NCI-H2171 (cell line): ENCODE results near the gene PCDHGA11.
"Not testable (repeated sequence)": the region's sequence is repeated elsewhere in the genome, so short reads cannot be mapped to it uniquely, and the experiment has no call there.

ENCODE experiments used
- DNase-seq: peaks from one replicate; lab custom pipeline; 2025; lab: John Stamatoyannopoulos, UW

The PCDHGA11 gene

DNA sequence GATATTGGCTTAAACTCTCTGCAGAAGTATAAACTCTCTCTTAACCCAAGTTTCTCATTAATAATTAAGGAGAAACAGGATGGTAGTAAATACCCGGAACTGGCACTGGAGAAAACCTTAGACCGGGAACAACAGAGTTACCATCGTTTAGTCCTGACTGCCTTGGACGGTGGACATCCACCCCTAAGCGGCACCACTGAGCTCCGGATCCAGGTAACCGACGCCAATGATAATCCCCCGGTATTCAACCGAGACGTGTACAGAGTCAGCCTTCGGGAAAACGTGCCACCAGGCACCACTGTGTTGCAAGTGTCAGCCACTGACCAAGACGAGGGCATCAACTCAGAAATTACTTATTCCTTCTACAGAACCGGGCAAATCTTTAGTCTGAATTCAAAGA, 22.2 kb upstream of the PCDHGA11 start:
- DNase-seq: no peak

GRCh38 chr5:141399555-141400258, 21.1 kb upstream of the PCDHGA11 start:
- DNase-seq: no peak

GRCh38 chr5:141402553-141403243, 18.2 kb upstream of the PCDHGA11 start, which contains the start of gene PCDHGA9:
Gene PCDHGA9 (plus strand): TSS chr5:141402778. CDS start chr5:141402953, 175 bp downstream.
- no peak for DNase-seq

- DNase-seq: no peak
Measured at GRCh38 chr5:141403387-141403786, 17.5 kb upstream of the PCDHGA11 start.

GRCh38 chr5:141407790-141408505, 12.9 kb upstream of the PCDHGA11 start, which contains the start of gene PCDHGB6:
Gene PCDHGB6 (plus strand): TSS chr5:141408021. CDS start chr5:141408203, 182 bp downstream.
- not testable (repeated sequence) for DNase-seq

GRCh38 chr5:141409598-141410306, 11.1 kb upstream of the PCDHGA11 start:
- DNase-seq: no peak

DNA sequence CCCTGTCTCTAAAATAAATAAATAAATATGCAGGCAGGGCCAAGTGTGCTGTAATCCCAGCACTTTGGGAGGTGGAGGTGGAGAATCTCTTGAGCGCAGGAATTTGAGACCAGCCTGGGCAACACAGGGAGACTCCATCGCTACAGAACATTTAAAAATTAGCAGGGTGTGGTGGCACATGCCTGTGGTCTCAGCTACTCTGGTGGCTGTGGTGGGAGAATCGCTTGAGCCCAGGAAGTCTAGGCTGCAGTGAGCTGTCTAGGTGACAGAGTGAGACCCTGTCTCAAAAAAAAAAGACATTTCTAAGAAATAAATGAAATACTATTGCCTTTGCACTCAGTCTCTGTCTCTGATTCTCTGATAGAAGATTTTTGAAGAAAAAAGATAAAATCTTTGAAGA, 9.3 kb upstream of the PCDHGA11 start:
- no peak for DNase-seq

DNA sequence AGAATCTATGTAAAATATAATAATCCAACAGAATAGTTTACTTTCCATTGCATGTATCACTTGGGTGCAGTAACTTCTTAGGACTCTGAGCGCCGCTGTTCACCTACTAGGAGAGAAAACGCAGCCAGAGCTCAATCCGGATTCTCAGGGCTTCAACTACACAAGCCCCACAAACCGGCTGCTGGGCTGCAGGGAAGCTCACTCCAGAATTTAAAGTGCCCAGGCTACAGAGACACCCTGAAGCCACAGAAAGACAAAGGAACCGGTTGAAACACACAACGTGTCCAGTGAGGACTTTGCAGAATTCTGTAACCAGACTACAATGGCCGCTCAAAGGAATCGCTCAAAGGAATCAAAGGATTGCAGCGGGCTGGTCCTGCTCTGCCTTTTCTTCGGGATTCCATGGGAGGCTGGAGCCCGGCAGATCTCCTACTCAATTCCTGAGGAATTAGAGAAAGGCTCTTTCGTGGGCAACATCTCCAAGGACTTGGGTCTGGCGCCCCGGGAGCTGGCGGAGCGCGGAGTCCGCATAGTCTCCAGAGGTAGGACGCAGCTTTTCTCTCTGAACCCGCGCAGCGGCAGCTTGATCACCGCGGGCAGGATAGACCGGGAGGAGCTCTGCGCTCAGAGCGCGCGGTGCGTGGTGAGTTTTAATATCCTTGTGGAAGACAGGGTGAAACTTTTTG, 7.9 kb upstream of the PCDHGA11 start, which contains the start of gene PCDHGA10:
Gene PCDHGA10, plus strand, starts transcription at position 134 of the 686 bp plus-strand sequence. Its CDS starts 189 bp downstream, at position 323.
- peak; percentile 47 for DNase-seq

GRCh38 chr5:141413540-141414069, 7.2 kb upstream of the PCDHGA11 start:
- no peak for DNase-seq

- not testable (repeated sequence) for DNase-seq
Measured at GRCh38 chr5:141414548-141415274, 6.1 kb upstream of the PCDHGA11 start.

DNA sequence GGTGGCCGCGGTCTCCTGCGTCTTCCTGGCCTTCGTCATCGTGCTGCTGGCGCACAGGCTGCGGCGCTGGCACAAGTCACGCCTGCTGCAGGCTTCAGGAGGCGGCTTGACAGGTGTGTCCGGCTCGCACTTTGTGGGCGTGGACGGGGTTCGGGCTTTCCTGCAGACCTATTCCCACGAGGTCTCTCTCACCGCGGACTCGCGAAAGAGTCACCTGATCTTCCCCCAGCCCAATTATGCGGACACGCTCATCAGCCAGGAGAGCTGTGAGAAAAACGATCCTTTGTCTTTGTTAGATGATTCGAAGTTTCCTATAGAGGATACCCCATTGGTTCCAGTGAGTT, 5.6 kb upstream of the PCDHGA11 start:
- not testable (repeated sequence) for DNase-seq

- DNase-seq: not testable (repeated sequence)
Measured at GRCh38 chr5:141417494-141418172, 3.2 kb upstream of the PCDHGA11 start, which contains the start of gene PCDHGB7. Gene PCDHGB7 (plus strand): TSS chr5:141417677. CDS start chr5:141417860, 183 bp downstream.

GRCh38 chr5:141419074-141419880, 1.6 kb upstream of the PCDHGA11 start:
- DNase-seq: no peak

DNA sequence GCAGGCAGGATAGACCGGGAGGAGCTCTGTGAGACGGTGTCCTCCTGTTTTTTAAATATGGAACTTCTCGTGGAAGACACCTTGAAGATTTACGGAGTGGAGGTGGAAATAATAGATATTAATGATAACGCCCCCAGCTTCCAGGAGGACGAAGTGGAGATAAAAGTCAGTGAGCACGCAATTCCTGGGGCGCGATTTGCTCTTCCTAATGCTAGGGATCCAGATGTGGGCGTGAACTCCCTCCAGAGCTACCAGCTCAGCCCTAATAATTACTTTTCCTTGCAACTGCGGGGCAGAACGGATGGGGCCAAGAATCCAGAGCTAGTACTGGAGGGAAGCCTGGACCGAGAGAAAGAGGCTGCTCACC, 621 bp downstream of the PCDHGA11 start:
- no peak for DNase-seq

DNA sequence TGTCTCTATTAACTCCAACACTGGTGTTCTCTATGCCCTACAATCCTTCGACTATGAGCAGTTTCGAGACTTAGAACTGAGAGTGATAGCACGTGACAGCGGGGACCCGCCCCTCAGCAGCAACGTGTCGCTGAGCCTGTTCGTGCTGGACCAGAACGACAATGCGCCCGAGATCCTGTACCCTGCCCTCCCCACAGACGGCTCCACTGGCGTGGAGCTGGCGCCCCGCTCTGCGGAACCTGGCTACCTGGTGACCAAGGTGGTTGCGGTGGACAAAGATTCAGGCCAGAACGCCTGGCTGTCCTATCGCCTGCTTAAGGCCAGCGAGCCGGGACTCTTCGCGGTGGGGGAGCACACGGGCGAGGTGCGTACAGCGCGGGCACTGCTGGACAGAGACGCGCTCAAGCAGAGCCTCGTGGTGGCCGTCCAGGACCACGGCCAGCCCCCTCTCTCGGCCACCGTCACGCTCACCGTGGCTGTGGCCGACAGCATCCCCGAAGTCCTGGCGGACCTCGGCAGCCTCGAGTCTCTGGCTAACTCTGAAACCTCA, 2.0 kb downstream of the PCDHGA11 start:
- no peak for DNase-seq

DNA sequence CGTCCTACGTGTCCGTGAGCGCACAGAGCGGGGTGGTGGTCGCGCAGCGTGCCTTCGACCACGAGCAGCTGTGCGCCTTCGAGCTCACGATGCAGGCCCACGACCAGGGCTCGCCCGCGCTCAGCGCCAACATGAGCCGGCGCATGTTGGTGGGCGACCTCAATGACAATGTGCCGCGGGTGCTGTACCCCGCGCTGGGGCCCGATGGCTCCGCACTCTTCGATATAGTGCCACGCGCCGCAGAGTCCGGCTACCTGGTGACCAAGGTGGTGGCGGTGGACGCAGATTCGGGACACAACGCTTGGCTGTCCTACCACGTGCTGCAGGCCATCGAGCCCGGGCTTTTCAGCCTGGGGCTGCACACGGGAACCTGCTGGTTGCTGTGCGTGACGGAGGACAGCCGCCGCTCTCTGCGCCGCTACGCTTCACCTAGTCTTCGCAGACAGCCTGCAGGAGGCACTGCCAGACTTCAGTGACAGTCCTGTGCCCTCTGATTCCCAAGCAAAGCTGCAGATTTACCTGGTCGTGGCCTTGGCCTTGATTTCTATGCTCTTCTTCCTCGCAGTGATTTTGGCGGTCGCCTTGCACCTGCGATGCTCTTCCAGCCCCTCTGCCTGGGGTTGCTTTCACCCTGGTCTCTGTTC, 7.1 kb downstream of the PCDHGA11 start:
- DNase-seq: no peak

GRCh38 chr5:141430332-141431113, 9.7 kb downstream of the PCDHGA11 start, which contains the start of gene PCDHGA12:
Gene PCDHGA12 (plus strand): TSS chr5:141430507. CDS start chr5:141430760, 253 bp downstream.
- no peak for DNase-seq
